Lower leg skin (tissue), 4 donors: ENCODE measurements around the gene BNIP5. TPM values are rescaled to one million over a fixed set of nuclear protein-coding genes. Genes with fewer than 3 reads are reported as not detected.

Experiments
- DNase-seq, 2 donors: peaks; one replicate each; pipeline ENCODE4 v3.0.0-alpha.2; 2019; ENCODE audit warnings: low spot score in 2 of 2
- H3K4me3 ChIP-seq: fragments of 200-600 bp; sonication (generic); 2 replicates; pipeline ENCODE4 v1.5.1; 2017; ENCODE audit warnings: mild to moderate bottlenecking, low read depth; ENCODE audit not compliant: poor library complexity, severe bottlenecking
- POLR2A ChIP-seq, 2 donors: fragments of 450-650 bp; IDR thresholded peaks; one replicate each; pipeline ENCODE4 v1.6.1; 2016 to 2017; ENCODE audit warnings: antibody characterized with exemption in 2 of 2, mild to moderate bottlenecking in 1 of 2, moderate library complexity in 1 of 2
- WGBS, 2 donors: methylation state at CpG; one replicate each; pipeline ENCODE4 v1.1.5; 2018; 5-methylcytosine and 5-hydroxymethylcytosine counted together
- intact Hi-C: fragments of 100-400 bp; cut with DNase I; formaldehyde crosslinking; loops from one replicate; pipeline ENCODE4 v1.15.0; 2023; ENCODE audit warnings: low total_unique reads
- total RNA-seq, 4 donors: library from RNA; depleted of rRNA; stranded (reverse); fragments of >200 nt; gene quantifications; one replicate each; pipeline ENCODE4 v1.1.0, GENCODE V29; 2016
- TF ChIP-seq, protein P1 (sequence below), 3 donors: fragments of 450-650 bp; IDR thresholded peaks; one replicate each; pipeline ENCODE4 v1.5.1; 2016; ENCODE audit warnings: antibody characterized with exemption in 3 of 3, mild to moderate bottlenecking in 3 of 3, moderate library complexity in 2 of 3

Gene BNIP5
- total RNA-seq, 4 donors from 2014 or later, result not detected

DNA sequence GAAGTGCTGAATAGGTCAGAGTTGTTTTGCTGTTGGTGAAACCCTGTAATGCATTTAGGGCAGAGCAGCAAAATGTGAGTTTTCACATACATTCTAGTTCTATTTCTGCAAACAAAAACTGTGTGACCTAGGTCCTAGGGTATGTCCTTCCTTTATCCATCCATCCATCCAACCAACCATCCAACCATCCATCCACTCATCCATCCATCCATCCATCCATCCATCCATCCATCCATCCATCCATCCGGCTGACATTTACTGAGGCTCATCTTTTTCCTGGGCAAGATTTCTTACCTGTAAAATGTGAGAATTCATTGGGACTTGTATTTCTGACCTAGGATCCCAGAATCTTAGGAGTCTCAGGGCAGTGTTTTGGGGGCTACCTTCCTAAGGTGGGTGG is 52.3 kb downstream of the BNIP5 start:
- TF ChIP-seq, protein P1, sequence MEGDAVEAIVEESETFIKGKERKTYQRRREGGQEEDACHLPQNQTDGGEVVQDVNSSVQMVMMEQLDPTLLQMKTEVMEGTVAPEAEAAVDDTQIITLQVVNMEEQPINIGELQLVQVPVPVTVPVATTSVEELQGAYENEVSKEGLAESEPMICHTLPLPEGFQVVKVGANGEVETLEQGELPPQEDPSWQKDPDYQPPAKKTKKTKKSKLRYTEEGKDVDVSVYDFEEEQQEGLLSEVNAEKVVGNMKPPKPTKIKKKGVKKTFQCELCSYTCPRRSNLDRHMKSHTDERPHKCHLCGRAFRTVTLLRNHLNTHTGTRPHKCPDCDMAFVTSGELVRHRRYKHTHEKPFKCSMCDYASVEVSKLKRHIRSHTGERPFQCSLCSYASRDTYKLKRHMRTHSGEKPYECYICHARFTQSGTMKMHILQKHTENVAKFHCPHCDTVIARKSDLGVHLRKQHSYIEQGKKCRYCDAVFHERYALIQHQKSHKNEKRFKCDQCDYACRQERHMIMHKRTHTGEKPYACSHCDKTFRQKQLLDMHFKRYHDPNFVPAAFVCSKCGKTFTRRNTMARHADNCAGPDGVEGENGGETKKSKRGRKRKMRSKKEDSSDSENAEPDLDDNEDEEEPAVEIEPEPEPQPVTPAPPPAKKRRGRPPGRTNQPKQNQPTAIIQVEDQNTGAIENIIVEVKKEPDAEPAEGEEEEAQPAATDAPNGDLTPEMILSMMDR (IDR thresholded peaks at IDR 0.05), result no peak
- no peak for TF ChIP-seq POLR2A (IDR thresholded peaks at IDR 0.05)
- H3K4me3 ChIP-seq, result no peak overlapping the region
- 92 to 96% methylated on average over 1 of the region's 1 CpG for WGBS, 2 donors
- intact Hi-C loops, result no loop called here
- no peak for DNase-seq

DNA sequence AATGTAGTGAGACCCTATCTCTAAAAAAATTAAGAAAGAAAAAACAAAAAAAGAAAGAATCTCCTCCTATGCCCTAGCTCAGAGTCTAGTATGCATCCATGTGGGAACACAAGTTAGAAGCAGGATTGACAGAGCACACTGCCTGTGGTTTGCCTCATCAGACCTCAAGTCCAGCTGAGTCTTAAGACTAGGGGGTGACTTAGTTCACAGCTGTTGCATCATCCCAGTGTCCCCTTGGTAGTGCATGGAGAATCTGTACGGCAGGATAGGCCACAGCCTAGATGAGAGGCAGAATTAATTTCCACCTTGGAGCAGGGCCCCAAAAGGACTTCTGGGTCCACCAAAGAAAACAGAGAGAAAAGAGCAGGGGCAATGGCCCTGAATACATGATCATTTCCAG is 53.1 kb downstream of the BNIP5 start:
- 71 to 87% methylated on average over 1 of the region's 1 CpG for WGBS, 2 donors
- intact Hi-C loops, result no loop called here
- no peak overlapping the region for H3K4me3 ChIP-seq
- DNase-seq, result no peak
- TF ChIP-seq, protein P1 (IDR thresholded peaks at IDR 0.05), result no peak
- no peak for TF ChIP-seq POLR2A (IDR thresholded peaks at IDR 0.05)

GRCh38 chr6:36280983-36281382 is 55.7 kb downstream of the BNIP5 start:
- intact Hi-C loops, result no loop called here
- no peak overlapping the region for H3K4me3 ChIP-seq
- no peak for DNase-seq
- 84 to 85% methylated on average over 4 of the region's 4 CpGs for WGBS, 2 donors
- TF ChIP-seq, protein P1 (IDR thresholded peaks at IDR 0.05), result no peak
- TF ChIP-seq POLR2A (IDR thresholded peaks at IDR 0.05), result no peak

GRCh38 chr6:36280467-36280866 is 56.2 kb downstream of the BNIP5 start:
- H3K4me3 ChIP-seq, result no peak overlapping the region
- WGBS, 2 donors, result 68 to 75% methylated on average over 3 of the region's 3 CpGs
- no peak for DNase-seq
- intact Hi-C loops, result no loop called here
- TF ChIP-seq, protein P1 (IDR thresholded peaks at IDR 0.05), result no peak
- no peak for TF ChIP-seq POLR2A (IDR thresholded peaks at IDR 0.05)

DNA sequence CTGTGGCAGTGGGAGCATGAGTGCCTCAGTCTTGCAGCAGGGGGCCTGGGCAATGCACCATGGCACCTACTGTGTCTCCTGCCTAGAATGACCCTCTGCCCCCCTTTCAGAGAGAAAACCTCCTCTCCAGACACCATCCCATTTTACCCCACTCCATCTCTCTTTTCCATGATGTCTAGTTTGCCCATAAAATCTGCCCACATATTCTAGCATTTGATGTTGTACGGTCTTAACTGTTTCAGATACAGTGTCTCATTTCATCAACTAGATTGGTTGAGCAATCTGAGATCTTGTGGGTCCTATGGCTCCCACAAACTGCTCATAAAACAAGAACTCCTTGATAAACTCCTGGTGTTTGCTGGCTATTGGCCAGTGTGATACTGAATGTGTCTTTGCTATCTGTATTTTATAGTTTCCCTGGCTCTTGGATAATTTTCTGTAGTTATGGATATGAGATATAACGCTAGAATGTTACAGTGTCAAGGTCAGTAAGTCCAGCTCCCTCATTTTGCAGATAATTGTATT is 58.7 kb downstream of the BNIP5 start:
- TF ChIP-seq POLR2A (IDR thresholded peaks at IDR 0.05), result no peak
- TF ChIP-seq, protein P1 (IDR thresholded peaks at IDR 0.05), result no peak
- 85 to 88% methylated on average over 2 of the region's 2 CpGs for WGBS, 2 donors
- no peak for DNase-seq
- H3K4me3 ChIP-seq, result no peak overlapping the region
- intact Hi-C loops, result no loop called here
